GM12891 (cell line): ENCODE measurements around the gene HTR3A. TPM values are rescaled to one million over a fixed set of nuclear protein-coding genes. Genes with fewer than 3 reads are reported as not detected.
"Not testable (repeated sequence)": the region's sequence is repeated elsewhere in the genome, so short reads cannot be mapped to it uniquely, and the experiment has no call there.

ENCODE experiments used
- DNase-seq: peaks from one replicate; pipeline ENCODE4 v3.0.0; 2011; ENCODE audit warnings: low spot score; ENCODE audit not compliant: insufficient read length
- FAIRE-seq: peaks from 2 replicates; lab custom pipeline; 2011; peaks lifted over from hg19 to GRCh38; lab: Jason Lieb, UNC
- PAX5 ChIP-seq: IDR thresholded peaks from 2 replicates; pipeline ENCODE4 v1.6.1; 2011; ENCODE audit warnings: low read length, moderate library complexity, mild to moderate bottlenecking; ENCODE audit not compliant: insufficient read depth, severe bottlenecking
- POLR2A ChIP-seq: IDR thresholded peaks from 2 replicates; pipeline ENCODE4 v1.6.1; 2011; ENCODE audit warnings: low read depth, low read length, control low read depth
- POLR2AphosphoS5 ChIP-seq: IDR thresholded peaks from 2 replicates; pipeline ENCODE4 v1.6.1; 2011; ENCODE audit warnings: low read depth, low read length, control low read depth
- POU2F2 ChIP-seq: IDR thresholded peaks from 2 replicates; pipeline ENCODE4 v1.6.1; 2011; ENCODE audit warnings: low read depth, mild to moderate bottlenecking, control low read depth, low read length, moderate library complexity
- SPI1 ChIP-seq: IDR thresholded peaks from 2 replicates; pipeline ENCODE4 v1.6.1; 2011; ENCODE audit warnings: low read depth, low read length, control low read depth
- TAF1 ChIP-seq: IDR thresholded peaks from 2 replicates; pipeline ENCODE4 v1.6.1; 2011; ENCODE audit warnings: low read depth, low read length, control low read depth
- polyA plus RNA-seq: library from polyadenylated mRNA; unstranded; fragments of >200 nt; gene quantifications from one replicate; pipeline ENCODE4 v1.2.1, GENCODE V29; 2012; ENCODE audit warnings: low read depth, missing spikeins, inconsistent platforms; ENCODE audit not compliant: missing spikeins

HTR3A gene
- polyA plus RNA-seq, result not detected

- DNase-seq (no peak), FAIRE-seq (no peak)
- no peak for TF ChIP-seq POLR2AphosphoS5
- TF ChIP-seq POU2F2, result no peak
- TF ChIP-seq SPI1, result no peak
- TF ChIP-seq PAX5, result no peak
- TF ChIP-seq POLR2A, result no peak
- no peak for TF ChIP-seq TAF1
Measured at GRCh38 chr11:113974741-113975470, at the start of gene HTR3A. TSS of gene HTR3A (plus strand) at chr11:113975108. CDS start at chr11:113975326, 218 bp downstream.

- no peak for DNase-seq
- no peak for FAIRE-seq
- TF ChIP-seq TAF1 (no peak), POU2F2 (no peak), POLR2AphosphoS5 (no peak), SPI1 (no peak), POLR2A (no peak), PAX5 (no peak)
Measured at GRCh38 chr11:113926273-113927197, 48.4 kb upstream of the HTR3A start.

GRCh38 chr11:113928311-113928710 is 46.6 kb upstream of the HTR3A start:
- TF ChIP-seq TAF1 (no peak), POU2F2 (no peak), SPI1 (no peak), POLR2A (no peak), PAX5 (no peak), POLR2AphosphoS5 (no peak)
- DNase-seq, result no peak
- no peak for FAIRE-seq

DNA sequence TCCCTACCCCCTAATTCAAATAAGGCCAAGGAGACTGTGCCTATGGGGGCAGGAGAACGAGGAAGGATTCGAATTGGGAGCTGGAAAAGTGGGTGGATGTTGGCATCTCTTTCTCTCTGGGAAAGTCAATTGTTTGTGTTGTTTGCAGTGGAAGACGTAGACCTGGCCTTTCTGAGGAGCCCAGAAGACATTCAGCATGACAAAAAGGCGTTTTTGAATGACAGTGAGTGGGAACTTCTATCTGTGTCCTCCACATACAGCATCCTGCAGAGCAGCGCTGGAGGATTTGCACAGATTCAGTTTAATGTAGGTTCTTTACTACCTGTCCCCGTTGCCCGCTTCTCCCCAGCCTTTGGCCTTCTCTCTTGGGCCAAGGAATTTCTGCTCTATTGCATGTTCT is 42.1 kb upstream of the HTR3A start:
- TF ChIP-seq POLR2AphosphoS5, result no peak
- TF ChIP-seq TAF1, result no peak
- no peak for TF ChIP-seq POLR2A
- TF ChIP-seq SPI1, result no peak
- TF ChIP-seq PAX5, result no peak
- TF ChIP-seq POU2F2, result no peak
- no peak for DNase-seq
- FAIRE-seq, result no peak

DNA sequence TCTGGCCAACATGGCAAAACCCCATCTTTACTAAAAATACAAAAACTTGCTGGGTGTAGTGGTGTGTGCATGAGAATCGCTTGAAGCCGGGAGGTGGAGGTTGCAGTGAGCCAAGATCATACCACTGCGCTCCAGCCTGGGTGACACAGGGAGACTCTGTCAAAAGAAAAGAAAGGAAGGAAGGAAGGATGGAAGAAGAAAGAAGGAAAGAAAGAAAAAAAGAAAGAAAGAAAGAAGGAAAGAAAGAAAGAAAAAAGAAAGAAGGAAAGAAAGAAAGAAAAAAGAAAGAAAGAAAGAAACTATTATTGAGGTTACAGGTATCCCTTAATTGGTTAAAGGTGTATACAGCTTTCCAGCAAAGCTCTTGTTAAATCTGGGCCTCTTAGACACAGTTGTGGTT is 40.7 kb upstream of the HTR3A start:
- not testable (repeated sequence) for FAIRE-seq, DNase-seq

- no peak for DNase-seq
- no peak for FAIRE-seq
Measured at GRCh38 chr11:113934761-113935160, 40.1 kb upstream of the HTR3A start.

GRCh38 chr11:113935858-113936257 is 39.0 kb upstream of the HTR3A start:
- DNase-seq, result no peak
- TF ChIP-seq POU2F2, result no peak
- no peak for TF ChIP-seq POLR2A
- no peak for TF ChIP-seq POLR2AphosphoS5
- no peak for TF ChIP-seq TAF1
- no peak for TF ChIP-seq PAX5
- no peak for TF ChIP-seq SPI1
- no peak for FAIRE-seq

More at GRCh38 chr11:113934761-113935160, 40.1 kb upstream of the HTR3A start:
- no peak for TF ChIP-seq POLR2AphosphoS5
- TF ChIP-seq POLR2A, result no peak
- TF ChIP-seq POU2F2, result no peak
- no peak for TF ChIP-seq TAF1
- TF ChIP-seq PAX5, result no peak
- TF ChIP-seq SPI1, result no peak

DNA sequence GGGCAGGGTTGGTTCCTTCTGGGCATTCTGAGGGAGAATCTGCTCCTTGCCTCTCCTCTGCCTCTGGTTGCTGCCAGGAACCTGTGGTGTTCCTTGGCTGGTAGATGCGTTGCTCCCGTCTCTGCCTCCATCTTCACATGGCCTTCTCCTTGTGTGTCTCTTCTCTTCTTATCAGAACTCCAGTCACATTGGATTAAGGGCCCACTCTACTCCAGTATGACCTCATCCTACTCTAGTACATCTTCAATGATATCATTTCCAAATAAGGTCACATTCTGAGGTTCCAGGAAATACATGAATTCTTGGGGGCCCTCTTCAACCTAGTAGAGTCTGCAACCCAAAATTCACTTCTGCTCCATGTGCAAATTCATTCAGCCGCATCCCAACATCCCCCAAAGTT is 37.0 kb upstream of the HTR3A start:
- DNase-seq (no peak), FAIRE-seq (no peak)
- TF ChIP-seq TAF1, result no peak
- TF ChIP-seq POU2F2, result no peak
- TF ChIP-seq POLR2A, result no peak
- TF ChIP-seq SPI1, result no peak
- TF ChIP-seq PAX5, result no peak
- TF ChIP-seq POLR2AphosphoS5, result no peak

- DNase-seq (no peak), FAIRE-seq (no peak)
- TF ChIP-seq TAF1 (no peak), POLR2A (no peak), POU2F2 (no peak), POLR2AphosphoS5 (no peak), SPI1 (no peak), PAX5 (no peak)
Measured at GRCh38 chr11:113942256-113942655, 32.7 kb upstream of the HTR3A start.

DNA sequence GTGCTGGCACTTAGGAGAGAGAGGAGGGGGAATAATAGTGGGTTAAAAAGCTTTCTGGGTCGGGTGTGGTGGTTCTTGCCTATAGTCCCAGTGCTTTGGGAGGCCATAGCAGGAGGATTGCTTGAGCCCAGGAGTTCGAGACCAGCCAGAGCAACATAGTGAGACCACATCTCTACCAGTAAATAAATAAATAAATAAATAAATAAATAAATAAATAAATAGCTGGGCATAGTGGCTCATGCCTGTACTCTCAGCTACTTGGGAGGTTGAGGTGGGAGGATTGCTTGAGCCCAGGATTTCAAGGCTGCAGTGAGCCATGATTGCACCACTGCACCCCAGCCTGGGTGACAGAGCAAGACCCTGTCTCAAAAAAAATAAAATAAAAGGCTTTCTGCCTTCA is 28.7 kb upstream of the HTR3A start:
- FAIRE-seq, DNase-seq: not testable (repeated sequence)
